ENCODE results near the gene ATG10. TPM values are rescaled to one million over a fixed set of nuclear protein-coding genes. Genes with fewer than 3 reads are reported as not detected.

ATG10 gene
- total RNA-seq, 1 experiment from 2014 or later, result 34.5 TPM

DNA sequence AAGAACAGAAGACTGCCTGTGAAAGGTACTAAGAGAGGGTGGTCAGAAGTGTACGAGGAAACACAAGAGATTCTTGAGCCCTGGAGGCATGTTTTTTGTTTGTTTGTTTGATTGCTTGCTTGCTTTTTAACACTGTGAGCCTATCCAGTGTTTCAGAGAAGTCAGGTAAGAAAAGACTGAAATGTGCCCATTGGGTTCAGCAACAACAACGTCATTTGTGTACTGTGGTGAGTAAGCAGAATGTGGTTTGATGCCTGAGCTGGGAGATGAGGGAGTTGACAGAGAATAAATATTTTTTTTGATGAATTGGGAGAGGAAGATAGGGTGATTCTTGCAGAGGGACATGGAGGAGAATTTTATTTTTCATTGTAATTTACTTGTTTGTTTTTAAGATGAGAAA is 233.2 kb downstream of the ATG10 start:
- Histone ChIP-seq H3K36me3 (replicated peaks; ENCODE audit: control insufficient read depth, insufficient read depth, low read length) (no peaks in the 10 kb centered on the region), H3K27me3 (ENCODE audit: control insufficient read depth, insufficient read depth, low read length) (no peaks in the 10 kb centered on the region), H3K4me3 (ENCODE audit: insufficient read depth, low read depth, low read length) (no peak overlapping the region)
- no peak for DNase-seq

- Histone ChIP-seq H3K36me3 (replicated peaks; ENCODE audit: control insufficient read depth, insufficient read depth, low read length) (no peaks in the 10 kb centered on the region), H3K4me3 (ENCODE audit: insufficient read depth, low read depth, low read length) (no peak overlapping the region), H3K27me3 (ENCODE audit: control insufficient read depth, insufficient read depth, low read length) (no peaks in the 10 kb centered on the region)
- DNase-seq, result no peak
These were observed 236.5 kb downstream of the ATG10 start for GRCh38 chr5:82208371-82208770.

DNA sequence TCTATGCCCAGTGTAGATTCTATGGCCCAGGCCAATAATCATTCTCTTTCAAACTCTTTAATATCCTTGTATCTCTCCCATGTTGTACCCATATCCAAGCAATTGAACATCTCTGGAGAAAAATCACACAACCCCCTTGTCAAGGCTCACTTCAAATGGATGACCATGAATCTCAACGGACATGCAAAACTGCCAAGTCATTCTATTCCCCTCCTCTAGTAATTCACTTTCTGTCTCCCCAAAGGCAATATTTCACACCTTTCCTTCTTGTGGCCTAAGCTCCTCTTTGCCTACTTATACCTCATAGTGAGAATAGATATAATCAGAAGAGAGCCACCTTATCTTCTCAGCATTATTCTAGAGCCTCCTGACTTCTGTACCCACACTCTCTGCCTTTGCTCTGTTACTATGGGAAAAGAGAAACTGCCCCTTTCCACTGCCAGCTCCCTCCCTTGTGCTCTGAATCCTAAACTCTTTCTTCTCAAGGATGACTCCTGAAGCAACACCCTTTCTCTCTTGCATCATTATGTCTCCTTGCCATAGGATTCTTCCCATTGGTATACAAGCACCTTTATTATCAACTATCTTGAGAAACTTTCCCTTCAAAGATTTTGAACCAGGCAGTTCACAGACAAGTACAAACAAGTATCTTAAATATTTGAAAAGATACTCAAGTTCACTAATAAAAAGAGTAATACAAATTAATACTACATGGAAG is 240.2 kb downstream of the ATG10 start:
- Histone ChIP-seq H3K27me3 (ENCODE audit: control insufficient read depth, insufficient read depth, low read length) (no peaks in the 10 kb centered on the region), H3K4me3 (ENCODE audit: insufficient read depth, low read depth, low read length) (no peak overlapping the region), H3K36me3 (replicated peaks; ENCODE audit: control insufficient read depth, insufficient read depth, low read length) (no peaks in the 10 kb centered on the region)
- DNase-seq, result no peak

- DNase-seq, result no peak
- H3K27me3 ChIP-seq (ENCODE audit: control insufficient read depth, insufficient read depth, low read length), result no peaks in the 10 kb centered on the region
- H3K4me3 ChIP-seq (ENCODE audit: insufficient read depth, low read depth, low read length), result no peak overlapping the region
- H3K36me3 ChIP-seq (replicated peaks; ENCODE audit: control insufficient read depth, insufficient read depth, low read length), result no peaks in the 10 kb centered on the region
These were observed 246.1 kb downstream of the ATG10 start for GRCh38 chr5:82217917-82218316.

DNA sequence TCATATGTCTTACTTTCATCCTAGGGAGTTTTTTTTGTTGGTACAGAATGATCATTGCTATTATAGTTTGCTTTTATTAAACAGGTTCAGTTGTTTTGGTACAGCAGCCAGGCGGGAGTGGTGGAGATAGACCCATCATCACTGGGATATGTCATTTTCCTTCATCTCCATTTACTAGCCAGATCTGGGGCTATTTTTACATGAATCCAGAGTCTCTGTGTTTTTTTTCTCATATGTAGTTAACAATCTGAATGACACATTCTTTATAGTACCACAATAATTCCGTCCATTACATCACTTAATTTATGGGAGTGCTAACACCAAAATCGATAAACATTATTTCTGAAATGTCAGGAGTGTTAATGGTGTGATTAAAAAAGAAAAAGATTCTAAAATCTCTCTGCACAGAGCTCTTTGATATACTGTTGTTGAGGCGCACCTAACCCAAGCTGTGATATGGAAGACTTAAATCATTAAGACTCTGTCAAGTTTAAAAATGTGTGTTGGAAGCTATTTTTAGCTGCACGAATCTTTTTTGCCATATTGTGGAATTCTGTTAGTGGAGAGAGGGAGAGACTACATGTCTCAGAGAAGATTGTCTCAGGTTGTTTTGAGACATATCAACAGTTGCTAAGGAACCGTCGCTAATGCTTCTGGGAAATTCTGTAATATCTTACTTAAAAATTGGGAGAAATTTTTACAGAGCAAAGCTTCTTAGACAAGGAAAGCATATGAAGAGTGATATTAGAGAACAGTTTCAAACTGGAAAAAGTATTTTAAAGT is 246.7 kb downstream of the ATG10 start:
- DNase-seq, result no peak
- Histone ChIP-seq H3K4me3 (ENCODE audit: insufficient read depth, low read depth, low read length) (no peak overlapping the region), H3K27me3 (ENCODE audit: control insufficient read depth, insufficient read depth, low read length) (no peaks in the 10 kb centered on the region), H3K36me3 (replicated peaks; ENCODE audit: control insufficient read depth, insufficient read depth, low read length) (no peaks in the 10 kb centered on the region)

- Histone ChIP-seq H3K4me3 (ENCODE audit: insufficient read depth, low read depth, low read length) (no peak overlapping the region), H3K36me3 (replicated peaks; ENCODE audit: control insufficient read depth, insufficient read depth, low read length) (no peaks in the 10 kb centered on the region), H3K27me3 (ENCODE audit: control insufficient read depth, insufficient read depth, low read length) (no peaks in the 10 kb centered on the region)
- DNase-seq, result peak; percentile 17
These were observed 249.2 kb downstream of the ATG10 start for GRCh38 chr5:82221020-82221419.

- H3K4me3 ChIP-seq (ENCODE audit: insufficient read depth, low read depth, low read length), result no peak overlapping the region
- no peak for DNase-seq
- H3K27me3 ChIP-seq (ENCODE audit: control insufficient read depth, insufficient read depth, low read length), result no peaks in the 10 kb centered on the region
- H3K36me3 ChIP-seq (replicated peaks; ENCODE audit: control insufficient read depth, insufficient read depth, low read length), result no peaks in the 10 kb centered on the region
These were observed 251.1 kb downstream of the ATG10 start for GRCh38 chr5:82222597-82223574.

- Histone ChIP-seq H3K36me3 (replicated peaks; ENCODE audit: control insufficient read depth, insufficient read depth, low read length) (no peaks in the 10 kb centered on the region), H3K27me3 (ENCODE audit: control insufficient read depth, insufficient read depth, low read length) (no peaks in the 10 kb centered on the region), H3K4me3 (ENCODE audit: insufficient read depth, low read depth, low read length) (no peak overlapping the region)
- peak; percentile 62 for DNase-seq
These were observed 253.8 kb downstream of the ATG10 start for GRCh38 chr5:82225525-82226172.

- no peak for DNase-seq
- Histone ChIP-seq H3K4me3 (ENCODE audit: insufficient read depth, low read depth, low read length) (no peak overlapping the region), H3K27me3 (ENCODE audit: control insufficient read depth, insufficient read depth, low read length) (no peaks in the 10 kb centered on the region), H3K36me3 (replicated peaks; ENCODE audit: control insufficient read depth, insufficient read depth, low read length) (no peaks in the 10 kb centered on the region)
These were observed 263.1 kb downstream of the ATG10 start for GRCh38 chr5:82234885-82235284.

GRCh38 chr5:82244151-82244550 is 272.3 kb downstream of the ATG10 start:
- DNase-seq, result no peak
- H3K36me3 ChIP-seq (replicated peaks; ENCODE audit: control insufficient read depth, insufficient read depth, low read length), result no peaks in the 10 kb centered on the region
- no peaks in the 10 kb centered on the region for H3K27me3 ChIP-seq (ENCODE audit: control insufficient read depth, insufficient read depth, low read length)
- H3K4me3 ChIP-seq (ENCODE audit: insufficient read depth, low read depth, low read length), result no peak overlapping the region

DNA sequence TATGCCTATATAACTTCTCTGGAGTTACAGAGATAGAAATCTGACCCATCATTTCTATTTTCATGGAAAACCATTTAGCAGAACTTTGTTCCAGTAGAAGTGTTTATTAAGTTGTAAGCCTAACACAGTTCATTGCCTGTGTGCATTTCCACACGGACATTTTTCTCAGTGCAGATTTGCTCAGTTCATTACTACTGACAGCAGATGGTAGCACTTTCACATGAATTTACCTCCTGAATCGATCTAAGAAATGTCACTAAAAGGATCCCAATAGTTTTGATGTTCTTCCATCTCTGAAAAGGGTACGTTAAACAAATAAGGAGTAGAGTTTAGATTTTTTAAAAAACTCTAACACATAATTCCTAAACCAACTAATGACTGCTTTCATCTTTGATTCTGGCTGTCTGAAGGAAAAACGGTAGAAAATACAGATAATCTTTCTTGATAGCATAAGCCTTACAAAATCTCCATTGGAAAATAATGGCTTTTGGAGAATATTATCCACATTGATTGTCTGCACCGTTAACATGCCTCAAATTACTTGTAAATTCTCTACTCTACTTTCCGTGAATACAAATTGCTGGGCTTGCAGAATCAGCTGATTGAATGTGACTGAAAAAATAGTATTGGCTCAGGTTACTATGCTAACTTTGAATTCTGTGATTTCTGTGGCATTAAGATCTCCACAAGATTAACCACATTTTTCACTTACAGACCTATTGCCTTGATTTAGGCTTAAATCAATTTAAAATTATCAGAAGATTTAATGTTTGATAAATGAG is 273.2 kb downstream of the ATG10 start:
- no peaks in the 10 kb centered on the region for H3K36me3 ChIP-seq (replicated peaks; ENCODE audit: control insufficient read depth, insufficient read depth, low read length)
- H3K27me3 ChIP-seq (ENCODE audit: control insufficient read depth, insufficient read depth, low read length), result no peaks in the 10 kb centered on the region
- DNase-seq, result no peak
- no peak overlapping the region for H3K4me3 ChIP-seq (ENCODE audit: insufficient read depth, low read depth, low read length)

DNA sequence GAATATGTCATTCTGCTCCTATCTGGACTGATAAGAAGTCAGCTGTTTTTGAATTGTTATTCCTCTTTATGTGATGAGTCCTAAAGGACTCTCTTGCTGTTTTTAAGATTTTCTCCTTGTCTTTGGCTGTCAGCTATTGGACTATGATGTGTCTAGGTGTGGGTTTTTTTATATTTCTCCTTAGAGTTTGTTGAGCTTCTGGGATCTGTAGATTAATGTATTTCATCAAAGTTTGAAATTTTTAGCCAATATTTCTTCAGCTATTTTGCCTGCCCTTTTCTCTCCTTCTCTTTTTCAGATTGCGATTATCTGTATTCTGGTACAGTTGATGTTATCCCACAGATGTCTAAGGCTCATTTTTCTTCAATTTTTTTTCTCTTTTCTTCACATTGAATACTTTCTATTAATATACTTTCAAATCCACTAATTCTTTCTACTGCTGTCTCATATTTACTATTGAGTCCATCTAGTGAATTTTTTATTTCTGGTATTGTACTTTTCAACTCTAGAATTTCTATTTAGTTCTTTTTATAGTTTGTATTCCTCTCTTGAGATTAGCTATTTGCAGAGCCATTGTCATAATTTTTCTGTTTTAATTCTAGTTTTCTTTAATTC is 275.2 kb downstream of the ATG10 start:
- no peaks in the 10 kb centered on the region for H3K36me3 ChIP-seq (replicated peaks; ENCODE audit: control insufficient read depth, insufficient read depth, low read length)
- no peak overlapping the region for H3K4me3 ChIP-seq (ENCODE audit: insufficient read depth, low read depth, low read length)
- DNase-seq, result no peak

GRCh38 chr5:82252744-82253143 is 280.9 kb downstream of the ATG10 start:
- no peak for DNase-seq
- Histone ChIP-seq H3K27me3 (ENCODE audit: control insufficient read depth, insufficient read depth, low read length) (no peaks in the 10 kb centered on the region), H3K4me3 (ENCODE audit: insufficient read depth, low read depth, low read length) (no peak overlapping the region), H3K36me3 (replicated peaks; ENCODE audit: control insufficient read depth, insufficient read depth, low read length) (no peaks in the 10 kb centered on the region)

More for the DNA sequence above, 275.2 kb downstream of the ATG10 start:
- H3K27me3 ChIP-seq (ENCODE audit: control insufficient read depth, insufficient read depth, low read length), result no peaks in the 10 kb centered on the region
